Heart left ventricle (tissue), 16 donors: ENCODE results near the gene GUCA1A. TPM values are rescaled to one million over a fixed set of nuclear protein-coding genes. Genes with fewer than 3 reads are reported as not detected.

Experiments used
- ATAC-seq, 4 donors: fragments of 200-7000 bp; cut with Tn5 transposase; one replicate each; pipeline ENCODE4 v1.9.1; 2020 to 2022; ENCODE audit warnings: moderate library complexity in 4 of 4, mild to moderate bottlenecking in 3 of 4, moderate number of reproducible peaks in 1 of 4
- DNase-seq, 5 donors: peaks; one replicate each; pipeline ENCODE4 v3.0.0-alpha.2; 2020
- H3K27ac ChIP-seq, 12 donors: fragments of 200-600 bp; sonication (generic) in 4 of 12; one replicate each; pipeline versions ENCODE4 v1.5.0 to v1.8.0; 2016 to 2022; ENCODE audit warnings: mild to moderate bottlenecking in 2 of 12
- H3K27me3 ChIP-seq, 9 donors: fragments of 200-600 bp; sonication (generic) in 2 of 9; one replicate each; pipeline versions ENCODE4 v1.5.1 to v1.8.0; 2016 to 2022; ENCODE audit warnings: mild to moderate bottlenecking in 3 of 9
- H3K36me3 ChIP-seq, 9 donors: fragments of 200-600 bp; sonication (generic) in 2 of 9; one replicate each; pipeline versions ENCODE4 v1.5.0 to v1.8.0; 2018 to 2022; ENCODE audit warnings: mild to moderate bottlenecking in 2 of 9
- H3K4me1 ChIP-seq, 12 donors: fragments of 200-600 bp; sonication (generic) in 4 of 12; one replicate each; pipeline versions ENCODE4 v1.5.0 to v1.8.0; 2016 to 2022; ENCODE audit warnings: mild to moderate bottlenecking in 3 of 12
- H3K4me3 ChIP-seq, 12 donors: fragments of 200-600 bp; sonication (generic) in 4 of 12; one replicate each; pipeline versions ENCODE4 v1.5.0 to v1.8.0; 2017 to 2022; ENCODE audit warnings: mild to moderate bottlenecking in 9 of 12, moderate library complexity in 4 of 12
- H3K9me3 ChIP-seq, 12 donors: fragments of 200-600 bp; sonication (generic) in 4 of 12; one replicate each; pipeline versions ENCODE4 v1.5.0 to v1.8.0; 2016 to 2022; ENCODE audit warnings: mild to moderate bottlenecking in 1 of 12
- POLR2A ChIP-seq, 2 donors: fragments of 450-650 bp; IDR thresholded peaks; one replicate each; pipeline ENCODE4 v1.6.1; 2017; ENCODE audit warnings: antibody characterized with exemption in 2 of 2, mild to moderate bottlenecking in 2 of 2, moderate library complexity in 2 of 2
- WGBS, 4 donors: extraction: QIAGEN DNeasy Blood & Tissue Kit in 2 of 4; methylation state at CpG; one replicate each; pipeline versions ENCODE4 v1.1.5 to v1.1.7; 2013 to 2018; 5-methylcytosine and 5-hydroxymethylcytosine counted together
- intact Hi-C, 10 donors: fragments of 100-400 bp; cut with DNase I; formaldehyde crosslinking; loops; one replicate each; pipeline versions ENCODE4 v1.11.1 to v1.14.2; 2022
- polyA plus RNA-seq, 2 donors: library from polyadenylated mRNA; stranded (reverse); fragments of 200-250 nt; gene quantifications; one replicate each; pipeline ENCODE4 v1.2.3, GENCODE V29; 2013
- total RNA-seq, 9 donors: library from RNA; depleted of rRNA in 2 of 9; stranded (reverse); fragments of >200 nt in 2 of 9; fragmentation: NEBNext Ultra II Directional in 3 of 9; extraction: Animal tissue kit (Norgen Biotek cat#: 25700) in 3 of 9; gene quantifications; one replicate each; pipeline versions ENCODE4 v1.1.0 to v1.2.4, GENCODE V29; 2016 to 2023
- TF ChIP-seq, protein P1 (sequence below), 12 donors: fragments of 200-600 bp; sonication (generic) in 4 of 12; IDR thresholded peaks; one replicate each; pipeline versions ENCODE4 v1.5.0 to v1.8.0; 2018 to 2022; ENCODE audit warnings: antibody characterized with exemption in 12 of 12, mild to moderate bottlenecking in 5 of 12
- donor health status: ischemic (EF 13 %, LVEDD 7.1; RV severe dilation, severe dysfunction).
- donor health status: healthy with polysubstance abuse.
- donor health status: DM: no; HTN: yes; CAD: no.
- donor health status: DM: no; HTN: no; CAD: no.
- donor health status: ischemic (EF 25% LVEDD 6.9; RV normal size, moderate dysfunction).
- donor health status: ischemic (EF 25% LVEDD 5.7; RV mildly dilated, moderate dysfunction).
- donor health status: healthy.
- donor health status: DM: yes; HTN: yes; CAD: no.
- donor health status: ischemic (EF 35%, LVEDD 5.7; RV mildly dilated, moderate dysfunction).
- donor health status: nonischemic (EF 11% LVEDD 7.7; RV severe dilation, severe dysfunction).
- donor health status: DM: yes; HTN: yes; CAD: no.
- donor health status: PGD.
- donor health status: ischemic (EF 29% LVEDD 5.4; RV normal size, mild dysfunction).
- donor health status: nonischemic (EF 23%, LVEDD 6.1; RV moderate dilation, normal function).

GUCA1A gene
- total and polyA plus RNA-seq, 11 donors, result 0.13 to 0.28 (median 0.19) TPM; not detected in 8

DNA sequence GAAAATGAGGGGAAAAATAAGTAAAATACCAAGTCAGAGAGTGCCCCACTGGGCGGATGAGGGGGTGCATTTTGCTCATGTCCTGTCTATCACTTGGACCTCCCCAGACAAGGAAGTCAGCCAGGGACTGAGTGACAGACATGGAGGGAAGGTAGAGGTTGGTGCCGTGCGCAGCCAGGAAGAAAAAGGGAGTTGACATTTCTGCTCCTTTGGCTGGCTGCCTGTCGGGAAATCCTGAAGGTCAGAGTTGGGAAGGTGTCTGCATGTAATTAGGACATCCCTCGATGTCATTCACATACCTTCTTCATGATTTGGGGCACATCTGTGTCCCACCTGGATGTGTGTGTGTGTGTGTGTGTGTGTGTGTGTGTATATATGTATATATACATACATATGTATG lies 8.9 kb downstream of the GUCA1A start:
- peaks cover 0 to 6% (median 0%) of the 10 kb centered on the region in 12 donors for H3K4me1 ChIP-seq
- H3K36me3 ChIP-seq, result no peaks in the 10 kb centered on the region
- H3K9me3 ChIP-seq, result no peaks in the 10 kb centered on the region
- DNase-seq (peak in 1 of 5 donors; percentile 9), ATAC-seq (peak in 1 of 4 donors; percentile 12)
- WGBS, 4 donors, result 56 to 71% (median 62%) methylated on average over 5 of the region's 5 CpGs
- TF ChIP-seq, protein P1, sequence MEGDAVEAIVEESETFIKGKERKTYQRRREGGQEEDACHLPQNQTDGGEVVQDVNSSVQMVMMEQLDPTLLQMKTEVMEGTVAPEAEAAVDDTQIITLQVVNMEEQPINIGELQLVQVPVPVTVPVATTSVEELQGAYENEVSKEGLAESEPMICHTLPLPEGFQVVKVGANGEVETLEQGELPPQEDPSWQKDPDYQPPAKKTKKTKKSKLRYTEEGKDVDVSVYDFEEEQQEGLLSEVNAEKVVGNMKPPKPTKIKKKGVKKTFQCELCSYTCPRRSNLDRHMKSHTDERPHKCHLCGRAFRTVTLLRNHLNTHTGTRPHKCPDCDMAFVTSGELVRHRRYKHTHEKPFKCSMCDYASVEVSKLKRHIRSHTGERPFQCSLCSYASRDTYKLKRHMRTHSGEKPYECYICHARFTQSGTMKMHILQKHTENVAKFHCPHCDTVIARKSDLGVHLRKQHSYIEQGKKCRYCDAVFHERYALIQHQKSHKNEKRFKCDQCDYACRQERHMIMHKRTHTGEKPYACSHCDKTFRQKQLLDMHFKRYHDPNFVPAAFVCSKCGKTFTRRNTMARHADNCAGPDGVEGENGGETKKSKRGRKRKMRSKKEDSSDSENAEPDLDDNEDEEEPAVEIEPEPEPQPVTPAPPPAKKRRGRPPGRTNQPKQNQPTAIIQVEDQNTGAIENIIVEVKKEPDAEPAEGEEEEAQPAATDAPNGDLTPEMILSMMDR (IDR thresholded peaks at IDR 0.05), result no peak
- no peak for TF ChIP-seq POLR2A (IDR thresholded peaks at IDR 0.05)
- intact Hi-C loops, result no loop called here
- no peak overlapping the region for H3K4me3 ChIP-seq
- H3K27ac ChIP-seq, result no peak overlapping the region
- H3K27me3 ChIP-seq, result peaks cover 0 to 11% (median 5%) of the 10 kb centered on the region in 9 donors

DNA sequence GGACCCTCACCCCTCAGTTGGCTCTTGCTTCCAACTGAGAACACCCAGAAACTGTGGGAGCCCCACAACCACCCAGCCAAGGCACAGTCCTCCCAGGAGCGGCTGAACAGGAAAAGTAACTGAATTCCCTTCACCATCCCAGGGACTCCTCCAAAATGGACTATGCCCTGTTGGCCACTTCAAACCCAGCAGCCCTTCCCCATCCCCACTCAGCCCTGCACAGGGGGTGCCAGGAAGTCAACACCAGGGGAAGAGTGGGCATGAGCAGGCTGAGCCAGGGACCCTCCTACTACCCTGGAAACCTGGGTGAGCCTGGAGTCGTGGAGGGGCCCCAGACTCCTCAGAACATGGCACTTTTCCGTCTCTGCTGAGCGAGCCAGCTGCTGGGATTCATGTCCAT lies 11.3 kb downstream of the GUCA1A start:
- peaks cover 0 to 6% (median 0%) of the 10 kb centered on the region in 12 donors for H3K4me1 ChIP-seq
- no peak overlapping the region for H3K4me3 ChIP-seq
- H3K9me3 ChIP-seq, result no peaks in the 10 kb centered on the region
- no peaks in the 10 kb centered on the region for H3K27me3 ChIP-seq
- intact Hi-C loops, result no loop called here
- ATAC-seq (peak in 1 of 4 donors; percentile 25), DNase-seq (no peak)
- WGBS, 4 donors, result 89 to 100% (median 94%) methylated on average over 4 of the region's 4 CpGs
- no peak for TF ChIP-seq POLR2A (IDR thresholded peaks at IDR 0.05)
- TF ChIP-seq, protein P1 (IDR thresholded peaks at IDR 0.05), result no peak
- H3K36me3 ChIP-seq, result no peaks in the 10 kb centered on the region
- no peak overlapping the region for H3K27ac ChIP-seq

DNA sequence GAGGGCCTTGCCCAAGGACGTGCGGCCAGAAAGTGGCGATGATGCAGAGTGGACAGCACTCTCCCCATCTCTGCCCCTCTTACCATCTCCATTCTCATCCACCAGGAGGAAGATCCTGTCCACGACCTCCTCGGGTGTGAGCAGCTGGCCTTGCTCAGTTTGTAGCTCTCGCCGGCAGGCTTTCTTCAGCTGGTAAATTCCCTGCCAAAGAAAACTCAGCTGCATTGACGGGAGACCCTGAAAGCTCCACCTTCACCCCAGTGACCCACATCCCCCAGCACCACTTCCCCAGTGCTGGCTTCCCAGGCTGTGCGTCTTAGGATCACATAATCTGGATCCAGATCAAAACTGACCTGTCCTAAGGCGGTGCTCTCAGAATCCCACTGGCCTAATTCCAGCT lies 12.4 kb downstream of the GUCA1A start:
- WGBS, 4 donors, result 61 to 65% (median 64%) methylated on average over 10 of the region's 10 CpGs
- Histone ChIP-seq H3K36me3 (no peaks in the 10 kb centered on the region), H3K27me3 (no peaks in the 10 kb centered on the region), H3K4me1 (peaks cover 0 to 10% (median 0%) of the 10 kb centered on the region in 12 donors), H3K4me3 (no peak overlapping the region), H3K9me3 (no peaks in the 10 kb centered on the region), H3K27ac (no peak overlapping the region)
- DNase-seq (peak in 2 of 5 donors; percentile 36 to 42), ATAC-seq (peak in 3 of 4 donors; percentile 36 to 60 (median 51))
- intact Hi-C loops, result no loop called here
- TF ChIP-seq, protein P1 (IDR thresholded peaks at IDR 0.05), result no peak
- TF ChIP-seq POLR2A (IDR thresholded peaks at IDR 0.05), result no peak

DNA sequence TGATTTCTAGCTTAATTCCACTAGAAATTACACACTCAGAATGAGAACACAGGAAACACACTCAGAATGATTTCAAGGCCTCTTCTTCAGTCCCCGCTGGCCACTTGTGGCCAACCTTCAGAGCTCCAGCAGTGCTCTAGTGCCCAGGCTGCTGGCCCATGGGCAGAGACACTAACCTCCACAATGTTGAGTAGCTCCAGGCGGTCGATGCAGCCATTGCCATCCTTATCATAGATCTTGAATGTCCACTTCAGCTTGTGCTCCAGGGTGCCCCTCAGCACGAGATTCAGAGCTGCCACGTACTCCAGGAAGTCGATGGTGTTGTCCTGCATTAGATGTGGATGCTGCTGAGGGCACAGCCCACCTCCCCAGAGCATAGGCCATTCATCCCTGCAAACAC lies 15.2 kb downstream of the GUCA1A start:
- H3K27me3 ChIP-seq, result no peaks in the 10 kb centered on the region
- no peaks in the 10 kb centered on the region for H3K9me3 ChIP-seq
- DNase-seq, result no peak
- H3K27ac ChIP-seq, result no peak overlapping the region
- peaks cover 0 to 12% (median 0%) of the 10 kb centered on the region in 12 donors for H3K4me1 ChIP-seq
- no peak overlapping the region for H3K4me3 ChIP-seq
- TF ChIP-seq POLR2A (IDR thresholded peaks at IDR 0.05), result no peak
- TF ChIP-seq, protein P1 (IDR thresholded peaks at IDR 0.05), result no peak
- intact Hi-C loops, result no loop called here
- no peaks in the 10 kb centered on the region for H3K36me3 ChIP-seq
- 76 to 90% (median 89%) methylated on average over 6 of the region's 6 CpGs for WGBS, 4 donors
- no peak for ATAC-seq
